Posterior cingulate gyrus (tissue), 11 donors: ENCODE measurements around the gene FAM76A.

Experiments
- DNase-seq, 10 donors: peaks; one replicate each; pipeline versions ENCODE4 v3.0.0 to v3.0.0-alpha.2; 2020 to 2021; ENCODE audit warnings: mixed read lengths in 3 of 10
- intact Hi-C: fragments of 100-400 bp; cut with DNase I; formaldehyde crosslinking; loops from one replicate; pipeline ENCODE4 v1.15.1; 2023

FAM76A gene

GRCh38 chr1:27719286-27720251 is 6.2 kb upstream of the FAM76A start:
- no peak for DNase-seq
- intact Hi-C loops, result no loop called here

DNA sequence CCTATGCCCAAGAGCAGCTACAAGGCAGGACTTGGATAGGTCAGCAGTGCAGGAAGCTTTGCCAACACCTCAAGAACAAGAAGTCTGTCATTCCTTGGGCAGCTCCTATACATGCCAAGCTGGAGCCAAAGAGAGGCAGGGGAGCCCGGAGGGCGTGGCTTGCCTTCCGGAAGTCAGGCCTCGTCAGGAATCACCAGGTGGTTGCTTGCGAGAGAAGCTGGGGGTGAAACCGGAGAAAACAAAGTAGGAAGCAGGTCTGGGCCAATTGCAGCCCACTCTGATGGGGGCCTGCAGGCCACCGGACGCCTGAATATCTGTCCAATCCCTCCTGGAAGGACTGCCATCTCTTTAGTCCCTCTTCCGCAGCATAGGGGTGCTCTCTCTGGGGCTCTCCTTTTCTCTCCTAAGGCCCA is 794 bp upstream of the FAM76A start:
- DNase-seq, result peak in 2 of 10 donors; percentile 8 to 11
- intact Hi-C loops, result loop anchor here (1.0 kb wide), 2 partner anchors 48 to 56 kb away; partner anchors contain the start of gene STX12

DNA sequence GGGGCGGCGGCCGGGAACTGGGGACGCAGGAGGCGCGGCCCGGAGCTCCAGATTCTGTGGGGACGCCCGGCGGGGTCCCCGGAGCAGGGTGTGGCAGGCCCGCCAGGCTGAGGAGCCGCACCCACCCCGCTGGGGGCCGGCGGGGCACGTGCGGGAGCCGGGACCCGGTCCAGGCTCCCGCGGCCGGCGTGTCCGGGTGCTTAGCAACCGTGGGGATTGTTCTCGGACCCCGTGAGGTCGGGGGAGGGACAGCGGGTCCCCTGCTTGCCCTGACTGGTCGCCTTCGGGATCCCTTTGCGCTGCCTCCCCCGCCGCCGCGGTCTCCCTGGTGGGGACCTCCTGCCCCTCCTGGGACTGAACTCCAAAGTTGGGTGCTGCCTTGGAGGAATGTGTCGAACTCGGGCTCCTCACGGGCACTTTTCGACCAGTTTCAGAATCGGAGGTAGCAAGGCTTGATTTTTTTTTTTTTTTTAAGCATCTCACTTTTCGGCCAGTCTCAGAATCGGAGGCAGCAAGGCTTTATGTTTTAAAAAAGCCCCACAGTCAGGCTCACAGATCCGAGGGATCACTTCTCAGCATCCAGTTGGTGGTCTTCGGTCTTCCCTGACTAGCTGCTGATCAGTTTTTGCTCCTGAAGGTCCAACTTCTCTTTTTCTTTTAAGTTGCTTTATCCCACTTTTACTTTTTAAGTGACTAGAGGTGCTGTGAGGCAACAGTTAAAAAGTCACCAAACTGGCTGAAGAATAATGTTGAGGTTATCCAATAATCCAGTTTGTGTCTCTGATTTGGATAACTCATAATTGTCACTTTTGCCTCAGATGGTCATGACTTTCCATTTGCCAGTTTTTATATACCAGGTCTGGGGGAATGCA is 648 bp downstream of the FAM76A start:
- intact Hi-C loops, result no loop called here
- peak; percentile 30 to 91 (median 40) for DNase-seq

- intact Hi-C loops, result no loop called here
- no peak for DNase-seq
Observed at GRCh38 chr1:27727126-27727525, 1.4 kb downstream of the FAM76A start.

GRCh38 chr1:27736252-27736651 is 10.5 kb downstream of the FAM76A start:
- DNase-seq, result no peak
- intact Hi-C loops, result no loop called here

DNA sequence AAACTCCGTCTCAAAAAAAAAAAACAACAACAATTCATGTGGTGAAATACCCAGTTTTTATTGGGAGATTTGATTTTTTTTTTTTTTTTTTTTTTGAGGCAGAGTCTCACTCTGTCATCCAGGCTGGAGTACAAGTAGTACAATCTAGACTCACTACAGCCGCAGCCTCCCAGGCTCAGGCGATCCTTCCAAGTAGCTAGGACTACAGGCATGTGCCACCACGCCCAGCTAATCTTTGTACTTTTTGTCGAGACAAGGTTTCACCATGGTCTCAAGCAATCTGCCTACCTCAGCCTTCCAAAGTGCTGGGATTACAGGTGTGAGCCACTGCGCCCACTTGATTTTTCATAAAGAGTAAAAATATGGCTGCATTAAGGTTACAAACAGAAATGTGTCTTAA is 15.4 kb downstream of the FAM76A start:
- no peak for DNase-seq
- intact Hi-C loops, result no loop called here

DNA sequence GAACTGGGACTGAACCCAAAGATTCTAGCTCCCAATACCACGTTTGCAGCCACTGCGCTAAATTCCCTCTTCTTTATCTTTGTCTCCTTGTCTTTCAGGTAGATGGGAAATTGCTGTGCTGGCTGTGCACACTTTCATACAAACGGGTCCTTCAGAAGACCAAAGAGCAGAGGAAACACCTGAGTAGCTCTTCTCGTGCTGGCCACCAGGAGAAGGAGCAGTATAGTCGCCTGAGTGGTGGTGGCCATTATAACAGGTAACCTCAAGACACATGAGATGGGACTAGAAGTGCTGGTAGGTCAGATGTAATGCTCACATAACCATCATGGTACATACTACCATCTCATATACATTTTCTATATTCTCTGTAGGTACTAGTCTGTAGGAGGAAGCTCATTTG is 18.8 kb downstream of the FAM76A start:
- intact Hi-C loops, result no loop called here
- no peak for DNase-seq

DNA sequence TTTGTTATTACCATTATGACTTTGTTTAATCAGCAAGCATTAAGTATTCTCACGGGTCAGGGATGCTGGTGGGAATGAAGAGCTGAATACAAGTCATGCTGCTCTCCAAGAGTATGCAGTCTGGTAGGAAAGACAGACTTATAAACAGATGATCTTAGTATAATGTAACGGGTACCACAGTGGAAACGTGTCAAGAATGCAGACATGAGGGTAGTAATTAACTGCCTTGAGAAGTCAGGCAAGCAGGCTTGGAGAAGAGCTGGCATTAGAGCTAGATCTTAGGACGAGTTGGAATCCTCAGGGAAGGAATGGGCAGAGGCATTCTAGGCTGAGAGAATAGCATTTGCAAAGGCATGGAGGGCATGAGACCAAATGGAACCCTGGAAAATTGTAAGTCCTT is 19.7 kb downstream of the FAM76A start:
- intact Hi-C loops, result no loop called here
- no peak for DNase-seq

DNA sequence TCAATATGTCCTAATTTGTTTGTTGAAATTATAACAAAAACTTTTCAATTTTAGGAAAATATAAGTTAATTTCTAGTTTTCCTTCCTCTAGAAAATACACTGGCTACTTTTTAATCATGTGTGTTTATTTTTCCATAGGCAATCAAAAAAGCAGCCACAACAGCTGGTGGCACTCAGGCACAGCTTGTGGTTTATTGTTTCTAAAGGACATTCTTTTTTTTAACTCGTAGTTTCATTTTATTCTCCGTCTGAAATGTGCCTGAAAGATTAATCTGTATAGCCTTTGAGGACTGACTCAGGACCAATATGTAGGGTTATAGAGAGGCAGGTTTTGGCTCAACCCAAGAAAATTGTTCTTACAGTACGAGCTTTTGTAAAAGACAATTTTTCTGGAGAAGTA is 26.6 kb downstream of the FAM76A start:
- intact Hi-C loops, result no loop called here

DNA sequence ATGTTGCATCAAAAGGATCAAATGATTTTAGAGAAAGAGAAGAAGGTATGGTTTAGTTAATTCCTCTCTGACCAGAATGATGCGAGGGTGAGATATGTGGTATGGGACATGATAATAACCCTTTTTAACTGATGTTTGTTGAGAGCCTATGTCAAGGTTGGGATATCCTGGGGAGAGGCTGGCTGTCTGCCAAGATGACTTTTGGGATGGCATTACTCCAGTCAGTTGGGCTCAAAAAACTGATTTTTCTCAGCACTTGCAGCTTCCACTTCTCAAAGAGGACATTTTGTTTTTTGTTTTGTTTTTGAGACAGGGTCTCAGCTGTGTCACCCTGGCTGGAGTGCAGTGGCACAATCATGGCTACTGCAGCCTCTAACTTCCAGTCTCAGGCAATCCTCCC is 29.5 kb downstream of the FAM76A start:
- peak in 1 of 10 donors; percentile 9 for DNase-seq
- intact Hi-C loops, result no loop called here

More for the DNA sequence above, 26.6 kb downstream of the FAM76A start:
- no peak for DNase-seq

- no peak for DNase-seq
- intact Hi-C loops, result no loop called here
Observed at GRCh38 chr1:27755865-27756264, 30.1 kb downstream of the FAM76A start.

DNA sequence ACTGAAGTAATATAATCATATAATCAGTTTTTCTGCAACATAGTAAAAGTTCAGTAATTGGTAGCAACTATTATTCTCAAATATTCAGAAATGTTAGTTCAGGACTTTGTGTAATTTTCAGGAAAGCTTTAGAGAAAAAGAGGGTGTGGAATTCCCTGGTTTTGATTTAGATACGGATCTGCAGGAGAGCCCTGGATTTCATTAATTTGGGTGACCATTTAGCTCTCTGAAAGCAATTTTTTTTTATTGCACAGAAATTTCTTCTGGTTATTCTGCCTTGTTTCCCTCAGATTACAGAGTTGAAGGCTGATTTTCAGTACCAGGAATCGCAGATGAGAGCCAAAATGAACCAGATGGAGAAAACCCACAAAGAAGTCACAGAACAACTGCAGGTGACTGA is 33.5 kb downstream of the FAM76A start:
- no peak for DNase-seq
- intact Hi-C loops, result no loop called here

- no peak for DNase-seq
Observed at GRCh38 chr1:27760426-27760825, 34.7 kb downstream of the FAM76A start.

DNA sequence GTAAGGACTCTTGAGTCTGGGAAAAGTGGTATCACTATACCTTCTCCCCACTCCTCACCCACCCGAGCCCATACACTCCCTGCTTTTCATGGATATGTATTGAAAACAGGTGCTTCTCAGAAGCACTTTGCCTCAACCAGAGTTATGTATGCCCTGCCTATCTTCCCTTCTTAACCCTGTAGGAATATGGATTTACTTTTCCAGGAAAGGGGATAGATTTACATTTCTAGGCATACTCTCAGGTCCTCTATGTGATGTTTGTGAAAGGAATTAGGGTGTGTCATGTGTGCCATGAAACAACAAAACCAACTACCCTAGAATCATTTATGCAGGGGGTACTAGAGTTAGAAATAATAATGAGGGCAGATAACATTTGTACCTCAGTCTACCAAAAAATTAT is 36.3 kb downstream of the FAM76A start:
- intact Hi-C loops, result no loop called here
- DNase-seq, result no peak

More at GRCh38 chr1:27760426-27760825, 34.7 kb downstream of the FAM76A start:
- intact Hi-C loops, result no loop called here

DNA sequence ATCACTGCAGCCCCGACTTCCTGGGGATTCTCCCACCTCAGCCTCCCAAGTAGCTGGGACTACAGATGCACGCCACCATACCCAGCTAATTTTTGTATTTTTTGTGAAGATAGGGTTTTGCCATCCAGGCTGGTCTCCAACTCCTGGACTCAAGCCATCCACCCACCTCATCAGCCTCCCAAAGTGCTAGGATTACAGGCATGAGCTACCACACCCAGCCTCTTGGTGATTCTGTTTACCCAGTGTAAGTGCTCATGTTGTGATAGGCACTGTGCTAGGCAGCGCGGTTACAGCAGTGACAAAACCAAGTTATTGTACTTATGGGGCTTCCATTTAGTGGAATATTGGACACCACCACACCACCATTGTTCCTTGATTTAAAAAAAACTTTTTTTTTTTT is 37.6 kb downstream of the FAM76A start:
- DNase-seq, result no peak
- intact Hi-C loops, result no loop called here

DNA sequence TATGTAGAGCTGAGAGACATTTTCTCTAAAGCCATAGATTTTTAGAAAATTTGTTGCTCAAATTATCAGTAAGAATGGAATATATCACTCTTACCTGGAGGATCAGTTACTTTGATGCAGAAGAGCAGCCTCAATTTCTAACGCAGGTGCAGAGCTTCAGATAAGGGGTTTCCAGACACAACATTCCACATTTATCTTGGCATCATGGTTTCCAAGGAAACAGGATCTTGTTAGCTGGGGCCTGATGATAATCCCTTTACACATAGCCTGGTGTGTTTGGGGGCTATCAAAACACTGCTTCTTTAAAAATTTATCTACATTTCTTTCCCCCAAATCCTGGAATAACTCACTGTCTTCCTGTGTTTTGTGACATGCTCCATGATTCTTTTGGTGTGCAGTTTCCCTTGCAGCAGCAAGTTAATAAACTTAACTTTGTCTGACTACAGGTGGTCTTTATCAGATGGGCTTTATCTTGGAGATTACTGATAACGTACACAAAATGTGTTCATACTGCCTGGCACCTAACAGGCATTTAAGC is 44.6 kb downstream of the FAM76A start:
- no peak for DNase-seq
- intact Hi-C loops, result no loop called here

- intact Hi-C loops, result loop anchor here (2.0 kb wide), 1 partner anchor 59 kb away; the partner anchor contains the start of gene PPP1R8
- DNase-seq, result no peak
Observed at GRCh38 chr1:27772036-27772931, 46.5 kb downstream of the FAM76A start.

- peak; percentile 94 to 99 (median 97) for DNase-seq
- intact Hi-C loops, result loop anchor here (1.0 to 2.0 kb wide), 2 partner anchors 48 to 58 kb away; partner anchors contain the start of genes FAM76A and PPP1R8
Observed at GRCh38 chr1:27772932-27773825, 47.4 kb downstream of the FAM76A start, which contains the start of gene STX12. STX12 (plus strand) TSS chr1:27773219; CDS start chr1:27773308, 89 bp downstream.
